Medulla oblongata (tissue), 1 donor: Measurements from ENCODE around the gene HOXA3.

Experiments
- DNase-seq: peaks from one replicate; pipeline ENCODE4 v3.0.0-alpha.2; 2015; ENCODE audit errors: extremely low spot score

HOXA3 gene

DNA sequence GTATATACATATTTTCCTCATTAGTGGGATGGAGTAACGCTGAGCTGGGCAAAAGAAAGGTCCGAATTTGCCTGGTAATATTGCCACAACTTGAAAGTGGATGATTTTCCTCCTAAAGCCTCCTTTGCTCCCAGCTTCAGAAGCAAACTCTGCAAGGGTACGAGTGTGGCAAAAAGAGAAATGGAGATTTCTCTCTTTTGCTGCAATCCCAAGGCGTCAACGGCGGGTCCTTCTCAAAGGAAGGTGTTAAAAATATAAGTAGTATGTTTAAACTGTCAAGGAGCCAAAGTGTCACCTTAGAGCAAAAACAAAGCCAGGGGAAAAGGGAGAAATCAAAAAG, 37.5 kb downstream of the HOXA3 start:
- no peak for DNase-seq

DNA sequence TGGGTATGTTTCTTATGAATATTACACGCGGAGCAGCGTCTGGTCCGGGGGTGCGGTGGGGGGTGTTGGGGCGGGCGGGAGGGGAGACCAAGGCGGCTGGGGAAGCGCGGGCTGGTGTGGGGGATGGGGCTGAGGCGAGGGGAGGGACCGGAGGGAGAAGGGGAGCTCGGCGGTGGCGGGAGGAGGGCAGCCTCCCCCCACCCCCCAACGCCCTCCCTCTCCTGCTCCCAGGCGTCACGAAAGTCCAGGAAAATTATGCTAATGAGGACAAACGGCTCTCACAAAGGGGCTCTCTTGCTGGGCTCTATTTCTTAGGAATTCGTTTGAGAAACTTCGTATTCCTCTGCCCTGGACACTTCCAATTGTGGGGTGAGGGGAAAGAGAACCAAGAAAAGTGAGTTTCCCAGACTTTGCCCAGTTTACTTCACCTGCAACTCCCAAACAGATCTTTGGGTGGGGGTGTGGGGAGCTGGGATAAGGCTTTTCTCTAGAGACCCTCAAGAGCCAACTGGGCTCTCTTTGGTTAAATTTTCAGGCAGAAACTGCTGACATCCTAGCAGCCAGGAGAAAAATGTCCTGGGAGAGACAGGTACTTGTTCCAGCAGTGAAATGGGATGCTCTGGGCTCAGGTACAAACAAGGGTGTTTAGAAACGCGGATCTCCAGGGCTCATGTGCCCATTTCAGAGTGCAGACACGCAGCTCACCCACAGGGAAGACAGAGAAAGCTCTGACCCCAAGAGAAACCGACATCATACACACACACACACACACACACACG, 38.2 kb downstream of the HOXA3 start:
- DNase-seq, result peak; percentile 46

DNA sequence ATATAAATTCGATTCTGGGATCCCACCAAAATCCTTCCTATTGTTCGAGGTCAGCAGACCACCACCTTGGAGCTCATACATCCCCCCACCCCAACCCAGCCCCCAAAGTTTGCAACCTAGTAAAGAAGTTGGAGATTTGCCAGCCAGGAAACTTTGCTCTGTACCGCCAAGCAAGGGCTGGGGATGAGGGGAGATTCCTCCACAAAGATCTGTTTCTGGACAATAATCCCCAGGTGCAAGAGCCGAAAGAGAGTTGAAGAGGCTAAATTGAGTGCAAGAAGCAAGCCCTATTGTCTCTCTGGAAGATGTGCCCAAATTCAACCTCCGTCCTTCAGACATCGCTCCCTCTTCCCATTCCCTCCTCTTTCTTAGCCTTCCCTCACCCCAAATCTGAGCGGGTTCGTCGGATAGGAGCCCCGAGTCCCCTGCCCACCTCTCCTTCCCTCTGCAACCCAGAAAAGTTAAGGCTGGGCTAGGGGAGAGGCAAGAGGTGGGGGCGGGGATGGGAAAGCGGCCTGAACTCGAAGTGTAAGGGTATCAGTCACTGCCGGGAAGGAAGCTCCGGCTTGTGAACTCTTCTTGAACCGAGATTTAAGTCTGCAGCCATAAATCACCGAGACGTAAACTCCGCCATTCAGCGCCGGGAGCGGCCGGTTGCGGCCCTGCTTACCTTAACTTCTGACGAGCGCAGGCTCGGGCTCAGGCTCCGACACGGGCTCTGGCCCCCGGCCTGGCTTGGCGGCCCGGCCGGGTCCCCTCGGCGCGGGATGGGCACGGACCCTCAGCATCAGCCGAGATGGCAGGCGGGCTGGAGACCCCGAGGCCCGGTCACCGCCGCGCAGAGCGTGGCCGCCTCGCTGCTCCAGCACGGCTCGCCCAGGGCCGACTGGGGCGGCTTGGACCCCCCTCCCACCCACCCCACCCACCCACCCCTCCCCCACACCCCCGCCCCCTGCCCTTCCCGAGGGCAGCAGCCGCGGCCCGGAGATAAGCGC, 39.1 kb downstream of the HOXA3 start:
- DNase-seq, result no peak

DNA sequence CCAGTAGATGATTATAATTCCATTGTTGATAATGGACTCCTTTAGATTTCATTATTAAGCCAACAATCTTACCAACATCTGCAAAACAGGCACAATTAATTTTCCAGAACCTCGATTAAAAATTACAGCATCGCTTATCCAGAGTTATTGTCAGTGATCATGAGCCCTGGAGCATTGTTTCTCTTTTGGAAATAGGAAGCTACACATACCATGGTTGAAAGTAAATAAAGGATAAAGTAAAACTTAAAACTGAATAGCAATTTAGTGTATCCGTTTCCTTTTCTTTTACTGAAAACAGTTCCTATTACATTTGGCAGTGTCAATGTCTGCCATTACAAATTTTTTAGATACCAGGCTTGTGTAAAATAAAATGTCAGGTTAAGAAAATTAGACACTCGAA, 40.0 kb downstream of the HOXA3 start:
- DNase-seq, result no peak

DNA sequence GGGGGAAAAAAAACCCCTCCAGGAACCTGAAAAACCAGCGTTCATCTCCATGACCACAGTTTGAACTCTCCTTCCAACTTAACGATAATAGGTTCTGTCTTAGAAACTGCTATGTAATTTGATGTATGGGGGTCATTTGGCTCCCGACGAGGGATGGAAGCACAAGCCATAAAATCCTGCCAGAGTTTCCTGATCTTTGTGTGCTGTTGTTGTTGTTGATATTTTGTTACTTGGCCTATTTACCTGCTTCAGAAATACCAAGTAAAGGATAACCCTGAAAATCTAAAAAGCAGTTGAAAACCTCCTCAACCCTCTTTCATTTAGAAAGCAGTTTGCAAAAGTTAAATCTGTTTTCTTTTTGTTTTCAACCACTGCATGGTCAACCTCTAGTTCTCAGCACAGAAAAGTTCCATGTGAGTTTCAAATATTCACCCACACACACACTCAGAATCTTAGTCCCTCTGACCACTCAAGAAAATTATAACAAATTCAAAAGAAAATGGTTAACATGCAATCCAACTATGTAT, 40.6 kb downstream of the HOXA3 start:
- no peak for DNase-seq

DNA sequence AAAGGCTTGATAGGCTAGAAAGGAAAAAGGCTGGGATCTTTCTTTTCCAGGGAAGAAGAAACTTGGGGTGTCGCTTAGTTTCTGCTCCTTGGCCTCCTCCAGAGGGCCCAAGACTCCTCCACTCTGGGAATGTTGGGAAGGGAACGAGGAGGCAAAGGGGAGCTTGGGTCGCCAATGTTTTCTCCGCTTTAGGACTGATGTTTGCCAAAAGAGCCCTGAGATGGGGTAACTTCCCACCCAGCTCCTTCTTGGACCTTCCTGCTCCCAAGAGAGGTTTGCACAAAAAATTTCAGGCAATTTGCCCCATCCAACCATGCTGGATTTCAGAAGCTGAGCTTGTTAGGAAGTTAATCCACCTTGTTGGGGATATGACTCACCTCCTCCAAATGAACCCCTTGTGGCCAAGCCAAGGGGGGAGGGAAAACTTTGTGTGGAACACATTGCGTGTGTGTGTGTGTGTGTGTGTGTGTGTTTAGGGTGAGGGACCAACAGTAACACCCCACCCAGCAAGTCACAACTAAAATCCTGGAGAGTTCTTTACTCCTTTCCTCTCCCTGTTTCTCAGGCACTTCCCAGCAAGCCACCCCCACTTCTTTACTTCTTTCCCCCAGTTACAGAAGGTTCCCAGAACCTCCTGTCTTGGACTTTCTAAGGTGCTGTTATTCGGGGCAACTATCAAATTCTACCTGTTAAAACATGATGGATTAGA, 41.2 kb downstream of the HOXA3 start:
- no peak for DNase-seq

DNA sequence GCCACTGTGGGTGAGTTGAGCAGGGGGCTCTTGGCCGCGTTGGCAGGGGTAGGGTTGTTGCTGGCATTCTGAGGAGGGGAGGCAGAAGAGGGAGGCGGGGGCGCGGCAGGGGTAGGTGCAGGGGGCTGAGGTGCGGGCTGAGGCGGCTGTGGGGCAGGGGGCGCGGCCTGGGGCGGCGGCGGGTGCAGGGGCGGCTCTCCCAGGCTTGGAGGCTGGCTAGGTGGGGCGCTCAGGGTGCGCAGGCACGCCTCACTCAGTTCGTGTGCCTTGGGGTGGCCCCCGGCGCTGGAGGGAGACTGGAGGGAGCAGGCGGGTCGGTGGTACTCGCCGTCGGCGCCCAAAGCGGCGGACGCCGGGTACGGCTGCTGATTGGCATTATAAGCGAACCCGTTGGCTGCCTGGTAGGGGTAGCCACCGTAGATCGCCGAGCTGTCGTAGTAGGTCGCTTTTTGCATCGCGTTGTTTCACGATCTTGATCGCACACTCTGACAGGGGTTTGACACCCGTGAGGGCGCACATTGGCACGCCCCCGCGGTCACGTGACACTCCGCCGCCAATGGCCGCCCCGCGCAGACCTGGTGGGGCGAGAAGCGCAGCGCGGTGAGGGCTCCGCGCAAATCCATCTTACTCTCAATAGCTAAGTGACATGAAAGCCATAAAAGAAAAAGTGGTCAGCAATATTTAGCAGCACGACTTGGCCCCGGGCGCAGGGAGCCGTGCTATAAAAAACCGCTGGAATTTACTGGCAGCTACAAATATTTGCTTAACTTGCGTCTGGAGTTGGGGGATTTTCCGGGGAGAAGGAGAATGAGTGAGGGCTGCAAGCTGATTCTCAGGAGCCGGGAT, 42.0 kb downstream of the HOXA3 start:
- DNase-seq, result peak; percentile 73

DNA sequence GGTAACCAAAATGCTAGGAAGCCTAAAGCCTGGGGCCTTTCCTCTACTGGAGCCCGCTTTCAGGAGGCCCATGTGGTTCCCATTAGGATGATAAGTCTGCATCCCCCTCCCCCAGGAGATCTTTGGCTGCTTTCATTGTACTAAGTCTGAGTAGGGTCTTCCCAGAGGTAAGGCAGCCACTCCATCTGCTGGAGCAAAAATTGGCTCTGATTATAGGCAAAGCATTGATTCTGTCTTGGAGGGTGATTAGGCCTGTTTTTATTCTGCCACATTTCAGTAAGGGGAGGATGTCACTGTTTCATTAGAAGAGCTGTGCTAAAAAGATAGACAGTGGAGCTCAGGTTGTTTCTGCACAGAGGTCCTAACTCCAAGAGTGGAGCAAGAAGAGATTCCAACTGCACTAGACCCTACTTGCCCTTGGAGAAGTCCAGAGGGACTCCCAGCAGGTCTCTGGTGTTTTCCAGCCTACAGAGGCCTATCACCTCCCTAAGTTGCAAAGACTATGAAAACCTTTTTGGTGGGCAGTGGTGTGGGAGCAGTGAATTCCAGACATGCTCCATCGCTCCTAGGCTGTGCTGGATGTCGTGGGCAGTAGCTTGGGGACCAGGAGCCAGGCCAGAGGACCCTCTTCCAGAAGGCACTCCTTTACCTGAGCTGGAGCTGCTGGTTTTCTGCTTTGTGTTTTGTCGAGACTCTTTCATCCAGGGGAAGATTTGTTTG, 42.8 kb downstream of the HOXA3 start:
- DNase-seq, result peak; percentile 23

DNA sequence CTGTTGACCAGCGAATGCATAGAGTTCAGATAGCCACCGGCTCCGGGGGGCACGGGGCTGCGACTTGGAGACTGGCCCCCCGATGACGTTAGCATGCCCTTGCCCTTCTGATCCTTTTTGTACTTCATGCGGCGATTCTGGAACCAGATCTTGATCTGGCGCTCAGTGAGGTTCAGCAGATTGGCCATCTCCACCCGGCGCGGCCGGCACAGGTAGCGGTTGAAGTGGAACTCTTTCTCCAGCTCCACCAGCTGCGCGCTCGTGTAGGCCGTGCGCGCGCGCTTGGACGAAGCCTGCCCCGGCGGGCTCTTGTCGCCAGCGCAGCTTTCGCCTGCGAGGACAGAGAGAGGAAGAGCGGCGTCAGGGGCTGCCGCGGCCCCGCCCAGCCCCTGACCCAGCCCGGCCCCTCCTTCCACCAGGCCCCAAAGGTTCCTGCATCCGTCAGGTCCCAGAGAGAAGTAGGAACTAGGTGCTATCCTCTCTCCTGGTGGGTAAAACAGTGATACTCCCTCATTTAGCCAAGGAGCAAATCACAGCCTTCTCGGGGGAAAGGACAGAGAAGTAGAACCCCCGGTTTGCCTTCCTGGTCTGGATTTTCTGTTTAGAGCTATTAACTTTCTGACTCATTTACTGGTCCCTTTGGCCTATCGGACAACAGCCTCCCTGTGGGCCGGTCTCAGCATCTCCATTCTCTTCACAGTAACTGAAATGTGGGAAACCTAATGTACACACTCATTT, 43.8 kb downstream of the HOXA3 start:
- DNase-seq, result peak; percentile 54

DNA sequence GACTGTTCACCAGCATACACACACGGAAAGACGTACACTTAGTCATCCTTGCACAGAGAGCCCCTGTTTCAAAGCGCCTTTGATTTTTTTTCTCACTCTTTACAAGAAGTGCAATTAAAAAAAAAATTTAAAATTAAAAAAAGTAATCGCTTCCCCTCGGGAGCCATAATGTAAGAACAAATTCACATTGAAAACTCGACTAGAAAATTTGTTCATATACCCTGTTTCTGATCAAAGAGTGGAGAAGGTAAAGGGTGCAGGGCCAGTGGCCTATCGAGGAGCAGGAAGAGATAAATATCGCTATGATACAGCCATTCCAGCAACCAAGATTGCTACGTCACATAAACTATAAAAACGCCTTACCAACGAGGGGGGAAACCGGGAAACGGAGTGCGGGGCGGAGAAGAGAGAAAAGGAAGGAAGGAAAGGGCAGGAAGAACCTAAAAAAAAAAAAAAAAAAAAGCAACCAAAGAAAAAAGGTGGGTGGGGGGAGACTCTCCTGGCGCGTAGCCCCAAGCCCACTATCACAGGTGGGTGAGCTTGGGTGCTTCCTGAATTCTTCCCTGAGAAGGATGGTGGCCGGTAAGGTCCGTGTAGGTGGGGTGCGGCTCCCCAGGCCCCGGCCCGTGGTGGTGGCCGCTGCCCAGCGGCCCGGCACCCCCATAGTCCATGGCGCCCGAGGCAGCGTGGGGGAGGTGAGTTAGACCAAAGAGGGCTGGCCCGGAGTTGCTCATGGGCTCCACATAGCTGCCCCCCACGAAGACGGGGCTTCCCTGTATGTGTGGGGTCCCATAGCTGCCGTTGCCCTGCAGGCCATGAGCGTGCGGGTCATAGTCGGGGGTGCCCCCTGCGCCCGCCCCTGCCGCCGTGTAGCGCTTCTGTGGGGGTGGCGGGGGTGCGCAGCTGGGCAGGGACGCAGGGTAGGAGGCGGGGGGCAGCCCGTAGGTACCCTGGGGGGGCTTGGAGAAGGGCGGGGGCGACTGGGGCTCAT, 44.7 kb downstream of the HOXA3 start:
- peak; percentile 12 for DNase-seq

DNA sequence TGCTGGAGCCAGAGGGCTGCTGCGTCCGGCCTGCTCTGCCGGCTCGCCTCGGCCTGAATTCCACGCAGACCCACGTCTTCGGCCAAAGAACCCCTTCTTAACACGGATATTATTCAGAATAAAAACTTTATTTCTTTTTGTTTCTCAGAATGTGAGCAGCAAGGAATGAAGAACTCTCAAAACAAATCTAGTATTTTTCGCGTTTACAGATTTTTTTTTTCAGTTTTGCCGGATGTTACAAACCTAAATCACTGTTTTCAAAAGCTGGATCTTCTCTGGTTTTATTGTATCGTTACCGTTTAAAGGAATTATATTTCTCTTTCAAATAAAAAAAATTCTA, 45.5 kb downstream of the HOXA3 start:
- no peak for DNase-seq

DNA sequence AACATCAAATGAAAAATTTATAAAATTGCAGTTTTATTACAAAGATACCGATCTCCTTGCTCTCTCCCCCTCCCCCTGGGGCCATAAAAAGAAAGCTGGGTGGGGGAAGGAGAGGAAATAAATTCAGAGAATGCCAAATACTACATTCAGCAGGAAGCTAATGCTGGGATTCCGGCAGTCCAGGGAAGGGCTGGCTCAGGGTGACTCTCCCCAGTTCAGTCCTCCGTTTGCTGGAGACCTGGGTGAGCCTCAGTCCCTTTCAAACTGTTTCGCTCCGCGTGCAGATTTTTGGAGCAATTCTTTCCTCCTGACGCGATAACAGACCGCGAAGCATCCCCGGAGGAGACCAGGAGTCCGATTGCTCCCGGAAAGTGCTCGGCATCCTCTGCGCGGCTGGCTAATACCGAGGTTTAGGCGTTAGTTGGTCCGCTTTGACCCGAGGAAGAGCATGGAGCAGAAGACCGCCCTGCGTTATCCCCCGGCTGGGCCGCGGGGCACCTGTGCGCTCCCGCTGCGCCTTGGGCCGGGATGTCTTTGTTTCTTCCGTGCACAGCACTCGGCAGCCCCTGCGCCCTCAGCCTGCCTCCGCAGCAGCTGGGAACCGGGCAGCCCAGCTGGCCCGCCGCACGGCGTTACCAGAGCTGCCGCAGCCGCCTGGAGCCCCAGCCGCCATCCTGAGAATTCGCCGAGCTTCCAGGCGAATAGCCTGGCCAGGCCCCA, 46.0 kb downstream of the HOXA3 start:
- peak; percentile 48 for DNase-seq

DNA sequence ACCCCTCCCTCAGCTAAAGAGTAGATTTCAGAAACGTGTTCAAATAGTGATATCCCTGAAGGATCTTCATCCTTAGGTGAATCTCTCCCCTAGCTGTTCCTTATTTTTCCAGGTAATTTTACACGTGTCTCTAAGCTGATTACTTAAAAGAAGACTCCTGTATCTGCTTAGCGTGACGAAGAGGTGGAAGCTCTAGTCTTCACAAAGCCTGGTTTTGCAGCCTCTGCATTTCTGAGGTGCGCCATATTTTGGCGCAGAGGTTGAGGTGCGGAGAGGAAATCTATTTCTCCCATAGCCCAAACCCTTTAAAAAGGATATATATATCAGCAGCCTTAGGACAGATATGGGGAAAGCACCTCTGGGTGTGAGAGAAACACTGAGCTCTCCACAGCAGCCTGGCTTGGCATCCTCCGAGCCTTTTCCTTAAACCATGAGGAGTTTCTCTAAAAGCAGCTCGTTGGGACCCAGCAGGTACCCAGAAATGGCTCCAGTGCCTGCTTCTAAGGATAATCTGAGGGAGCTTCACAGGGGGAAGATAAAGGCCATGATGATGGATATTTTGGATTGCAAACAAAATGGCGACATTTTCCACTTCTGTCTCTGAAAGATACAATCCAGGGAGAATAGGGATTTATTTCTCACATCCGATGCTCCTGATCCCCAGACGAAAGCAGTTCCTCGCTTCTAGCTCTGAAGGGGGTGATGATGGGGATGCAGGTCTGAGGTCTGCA, 46.9 kb downstream of the HOXA3 start:
- DNase-seq, result peak; percentile 34

DNA sequence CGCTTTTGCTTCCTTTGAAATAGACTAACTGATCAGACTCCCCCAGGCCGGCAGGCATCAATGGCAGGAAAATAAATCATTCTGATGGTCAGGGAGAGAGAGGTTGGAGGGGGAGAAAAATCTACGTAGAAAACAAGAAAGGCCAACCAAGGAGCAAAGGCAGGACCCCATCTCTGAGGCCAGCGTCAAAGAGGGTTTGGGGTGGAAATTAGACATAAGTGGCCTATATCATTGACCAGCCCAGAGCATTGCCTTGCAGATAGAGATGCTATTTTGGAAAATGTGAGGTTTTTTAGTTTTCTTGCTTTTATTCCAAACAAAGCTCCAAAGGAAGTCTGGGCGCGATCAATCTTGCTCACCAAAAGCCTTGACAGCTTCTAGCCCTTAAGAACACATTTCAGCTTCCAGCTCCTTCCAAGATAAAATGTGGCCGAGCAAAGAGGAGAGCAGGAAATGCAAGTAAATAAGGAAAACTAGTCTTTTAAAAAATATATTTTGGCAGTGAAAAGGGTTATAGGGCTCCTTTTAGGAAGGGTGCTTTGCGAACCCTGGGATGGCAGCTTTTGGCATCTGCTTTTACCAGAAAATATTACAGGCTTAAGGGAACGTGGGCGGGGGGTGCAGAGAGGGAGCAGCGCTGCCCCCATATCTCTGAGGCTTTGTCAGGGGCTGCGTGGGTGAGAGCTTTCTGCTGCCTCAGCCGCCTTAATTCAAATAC, 47.9 kb downstream of the HOXA3 start:
- peak; percentile 53 for DNase-seq

DNA sequence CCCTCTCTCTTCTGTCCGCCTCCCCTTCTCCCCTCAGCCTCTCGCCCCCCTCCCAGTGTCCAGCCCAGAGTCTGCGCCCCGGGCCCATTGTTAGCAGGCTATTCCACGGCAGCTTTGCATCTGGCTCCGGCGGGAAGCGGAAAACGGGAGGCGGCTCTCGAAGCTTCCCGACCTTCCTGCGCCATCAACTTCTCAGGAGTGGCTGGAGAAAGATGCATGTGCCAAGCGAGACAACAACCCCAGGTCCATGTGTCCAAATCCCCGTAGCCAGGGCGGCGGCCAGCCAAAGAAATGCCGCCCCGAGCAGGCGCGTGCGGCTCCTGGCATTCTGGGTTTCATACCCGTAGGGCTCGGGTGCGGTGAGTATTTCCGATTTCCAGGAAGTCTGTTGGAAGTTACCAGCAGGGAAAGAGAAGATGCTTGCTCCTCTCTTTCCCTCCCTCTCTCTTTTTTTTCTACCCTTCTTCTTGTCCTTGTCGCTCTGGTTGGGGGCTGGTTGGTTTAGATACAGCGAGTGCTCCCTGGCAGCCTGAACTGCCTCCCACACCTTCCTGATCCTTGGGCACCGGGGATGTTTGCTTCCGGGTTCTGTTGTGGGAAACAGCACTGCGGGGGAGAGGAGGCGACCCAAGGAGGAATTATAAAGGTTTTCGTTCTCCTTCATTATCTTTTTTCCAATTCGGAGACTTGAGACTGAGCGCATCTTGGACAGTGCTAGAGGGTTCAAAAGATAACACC, 48.7 kb downstream of the HOXA3 start:
- peak; percentile 54 for DNase-seq
